Measurements from ENCODE around the gene CDC25A.
A peak's percentile ranks its signal among the peaks of the same experiment; 100 is the strongest.

The CDC25A gene

GRCh38 chr3:48194446-48195071 lies 6.3 kb upstream of the CDC25A start:
- DNase-seq = no peak

- DNase-seq = no peak
Observed at GRCh38 chr3:48190911-48191310, 2.7 kb upstream of the CDC25A start.

- no peak for DNase-seq
Observed at GRCh38 chr3:48189321-48189720, 1.1 kb upstream of the CDC25A start.

- DNase-seq = no peak
Observed at GRCh38 chr3:48187579-48188265, 495 bp downstream of the CDC25A start.

GRCh38 chr3:48187301-48187578 lies 977 bp downstream of the CDC25A start:
- no peak for DNase-seq

- no peak for DNase-seq
Observed at GRCh38 chr3:48186631-48187300, 1.5 kb downstream of the CDC25A start.

- DNase-seq = no peak
Observed at GRCh38 chr3:48185129-48185528, 3.1 kb downstream of the CDC25A start.

- DNase-seq = no peak
Observed at GRCh38 chr3:48184299-48184698, 3.9 kb downstream of the CDC25A start.

GRCh38 chr3:48180531-48181253 lies 7.5 kb downstream of the CDC25A start:
- no peak for DNase-seq

GRCh38 chr3:48180021-48180420 lies 8.2 kb downstream of the CDC25A start:
- no peak for DNase-seq

GRCh38 chr3:48178072-48178471 lies 10.1 kb downstream of the CDC25A start:
- no peak for DNase-seq

GRCh38 chr3:48157950-48158376 lies 30.3 kb downstream of the CDC25A start:
- DNase-seq = peak; percentile 29

GRCh38 chr3:48157202-48157840 lies 30.9 kb downstream of the CDC25A start:
- DNase-seq = no peak

GRCh38 chr3:48156163-48156562 lies 32.1 kb downstream of the CDC25A start:
- DNase-seq = no peak

- no peak for DNase-seq
Observed at GRCh38 chr3:48155122-48155521, 33.1 kb downstream of the CDC25A start.

- DNase-seq = no peak
Observed at GRCh38 chr3:48151807-48152427, 36.3 kb downstream of the CDC25A start.

- peak; percentile 34 for DNase-seq
Observed at GRCh38 chr3:48151058-48151806, 37.0 kb downstream of the CDC25A start.

- DNase-seq = no peak
Observed at GRCh38 chr3:48143992-48144391, 44.2 kb downstream of the CDC25A start.

GRCh38 chr3:48143567-48143966 lies 44.6 kb downstream of the CDC25A start:
- no peak for DNase-seq

GRCh38 chr3:48142316-48142870 lies 45.8 kb downstream of the CDC25A start:
- no peak for DNase-seq

- DNase-seq = no peak
Observed at GRCh38 chr3:48141604-48142137, 46.5 kb downstream of the CDC25A start.
